Fibroblast of lung (primary cell): ENCODE results near the gene CENPH.

Experiments used
- CTCF ChIP-seq, 2 donors: IDR thresholded peaks in 1 of 2; conservative IDR thresholded peaks in 1 of 2; 1 replicate in 1 of 2; 2 replicates in 1 of 2; pipeline ENCODE4 v1.5.1; 2011 to 2012; ENCODE audit warnings: low read length in 2 of 2, control low read depth in 1 of 2, inconsistent platforms in 1 of 2, low read depth in 1 of 2, mild to moderate bottlenecking in 1 of 2
- EZH2 ChIP-seq: IDR thresholded peaks from 2 replicates; pipeline ENCODE4 v1.5.1; 2012; ENCODE audit warnings: low read length, control low read depth, mild to moderate bottlenecking; ENCODE audit errors: missing control alignments

- TF ChIP-seq EZH2 = no peak
- TF ChIP-seq CTCF (conservative IDR thresholded peaks at IDR 0.05 in 1 of 2, IDR thresholded peaks at IDR 0.05 in 1 of 2; ENCODE audit: low read depth in 1 of 2, low read length in 2 of 2) = no peak
Observed at GRCh38 chr5:69156456-69156855, 32.9 kb upstream of the CENPH start.
